Tibial nerve (tissue), 3 donors: Measurements from ENCODE around the gene ADRA2B.

ENCODE experiments used
- CTCF ChIP-seq, 5 experiments: fragments of 200-600 bp in 3 of 5; fragments of 450-650 bp in 2 of 5; sonication (generic) in 3 of 5; IDR thresholded peaks; one replicate each; pipeline ENCODE4 v1.5.1; 2016 to 2019; ENCODE audit warnings: antibody characterized with exemption in 5 of 5, mild to moderate bottlenecking in 3 of 5, moderate library complexity in 2 of 5
- POLR2A ChIP-seq, 2 donors: fragments of 450-650 bp; IDR thresholded peaks; one replicate each; pipeline ENCODE4 v1.6.1; 2017; ENCODE audit warnings: antibody characterized with exemption in 2 of 2, mild to moderate bottlenecking in 2 of 2, moderate library complexity in 2 of 2

GRCh38 chr2:96134421-96134820 is 18.1 kb upstream of the ADRA2B start:
- TF ChIP-seq POLR2A (IDR thresholded peaks at IDR 0.05): no peak
- TF ChIP-seq CTCF (IDR thresholded peaks at IDR 0.05): no peak
